Natural killer cell (primary cell): ENCODE measurements around the gene CST11. TPM values are rescaled to one million over a fixed set of nuclear protein-coding genes. Genes with fewer than 3 reads are reported as not detected.

Source experiments
- ATAC-seq, 3 donors: fragments of 150-1000 bp in 2 of 3; fragments of 200-7000 bp in 1 of 3; cut with Tn5 transposase; 1 replicate in 1 of 3; 2 replicates in 2 of 3; pipeline ENCODE4 v1.10.0; 2021; ENCODE audit warnings: mild to moderate bottlenecking in 2 of 3, moderate library complexity in 2 of 3
- DNase-seq, 2 donors: peaks; one replicate each; pipeline versions ENCODE4 v3.0.0 to v3.0.0-alpha.2; 2013 to 2021; ENCODE audit warnings: mixed read lengths in 1 of 2
- H3K27ac ChIP-seq: one replicate; pipeline ENCODE4 v1.5.1; 2013; ENCODE audit warnings: mild to moderate bottlenecking, low read length
- H3K27me3 ChIP-seq: one replicate; pipeline ENCODE4 v1.6.1; 2013; ENCODE audit warnings: low read length; ENCODE audit not compliant: control insufficient read depth, insufficient read depth
- H3K36me3 ChIP-seq: one replicate; pipeline ENCODE4 v1.6.1; 2013; ENCODE audit warnings: low read length; ENCODE audit not compliant: control insufficient read depth, insufficient read depth
- H3K4me1 ChIP-seq: one replicate; pipeline ENCODE4 v1.6.1; 2013; ENCODE audit warnings: low read length; ENCODE audit not compliant: control insufficient read depth, insufficient read depth
- H3K4me3 ChIP-seq: one replicate; pipeline ENCODE4 v1.5.1; 2013; ENCODE audit warnings: low read length
- H3K9me3 ChIP-seq: one replicate; pipeline ENCODE4 v1.6.1; 2013; ENCODE audit warnings: low read length; ENCODE audit not compliant: control insufficient read depth, insufficient read depth
- H3K27ac Mint-ChIP-seq, 2 donors: one replicate each; pipeline ENCODE4 v1.8.0; 2022; ENCODE audit warnings: mild to moderate bottlenecking in 2 of 2, mixed read lengths in 2 of 2, moderate library complexity in 1 of 2
- H3K27me3 Mint-ChIP-seq, 2 donors: one replicate each; pipeline ENCODE4 v1.8.0; 2022; ENCODE audit warnings: low read depth in 2 of 2, mixed read lengths in 2 of 2
- H3K36me3 Mint-ChIP-seq: one replicate; pipeline ENCODE4 v1.8.0; 2022; ENCODE audit warnings: mixed read lengths
- H3K4me1 Mint-ChIP-seq, 2 donors: one replicate each; pipeline ENCODE4 v1.8.0; 2022; ENCODE audit warnings: mixed read lengths in 2 of 2
- H3K4me3 Mint-ChIP-seq: one replicate; pipeline ENCODE4 v1.8.0; 2022; ENCODE audit warnings: mild to moderate bottlenecking, moderate library complexity, mixed read lengths
- H3K9me3 Mint-ChIP-seq, 2 donors: one replicate each; pipeline ENCODE4 v1.8.0; 2022; ENCODE audit warnings: mixed read lengths in 2 of 2
- CTCF ChIP-seq: fragments of 200-600 bp; IDR thresholded peaks from one replicate; pipeline ENCODE4 v1.8.0; 2022; ENCODE audit warnings: antibody characterized with exemption
- WGBS: methylation state at CpG from one replicate; pipeline ENCODE4 v1.1.7; 2013; ENCODE audit warnings: missing lambda C conversion rate; ENCODE audit not compliant: insufficient coverage; 5-methylcytosine and 5-hydroxymethylcytosine counted together
- intact Hi-C: fragments of 100-400 bp; cut with micrococcal nuclease; formaldehyde crosslinking; loops from one replicate; pipeline ENCODE4 v1.14.2; 2022
- total RNA-seq, 4 donors: library from RNA; stranded (reverse); fragments of 120-200 nt in 1 of 4; gene quantifications; one replicate each; pipeline versions ENCODE4 v1.2.3 to v1.2.4, GENCODE V29; 2013 to 2022

CST11 gene
- total RNA-seq, 3 donors from 2014 or later (not counting 1 experiment from before 2014, with no cell fraction given) = not detected

- DNase-seq (no peak), ATAC-seq (no peak)
- Mint-ChIP-seq H3K27ac (no peak overlapping the region), H3K27me3 (no peaks in the 10 kb centered on the region), H3K4me3 (no peak overlapping the region), H3K4me1 (peaks cover 0 to 6% of the 10 kb centered on the region in 2 donors), H3K36me3 (no peaks in the 10 kb centered on the region), H3K9me3 (no peaks in the 10 kb centered on the region)
- no peaks in the 10 kb centered on the region for H3K9me3 ChIP-seq
- peaks cover 3% of the 10 kb centered on the region for H3K4me1 ChIP-seq
- WGBS = 75% methylated on average over 5 of the region's 5 CpGs
- no peak overlapping the region for H3K27ac ChIP-seq
- no peaks in the 10 kb centered on the region for H3K36me3 ChIP-seq
- no peak overlapping the region for H3K4me3 ChIP-seq
- no peaks in the 10 kb centered on the region for H3K27me3 ChIP-seq
- intact Hi-C loops = no loop called here
- TF ChIP-seq CTCF = no peak
These were observed 14.0 kb downstream of the CST11 start for GRCh38 chr20:23438661-23439060.

GRCh38 chr20:23437126-23437899 is 15.4 kb downstream of the CST11 start:
- TF ChIP-seq CTCF = no peak
- intact Hi-C loops = no loop called here
- H3K4me3 ChIP-seq = no peak overlapping the region
- Mint-ChIP-seq H3K9me3 (no peaks in the 10 kb centered on the region), H3K36me3 (no peaks in the 10 kb centered on the region), H3K4me1 (peaks cover 0 to 6% of the 10 kb centered on the region in 2 donors), H3K27ac (no peak overlapping the region), H3K4me3 (no peak overlapping the region), H3K27me3 (no peaks in the 10 kb centered on the region)
- ATAC-seq (no peak), DNase-seq (no peak)
- H3K27ac ChIP-seq = no peak overlapping the region
- no peaks in the 10 kb centered on the region for H3K9me3 ChIP-seq
- no peaks in the 10 kb centered on the region for H3K27me3 ChIP-seq
- no peaks in the 10 kb centered on the region for H3K36me3 ChIP-seq
- peaks cover 3% of the 10 kb centered on the region for H3K4me1 ChIP-seq
- 84% methylated on average over 9 of the region's 9 CpGs for WGBS

DNA sequence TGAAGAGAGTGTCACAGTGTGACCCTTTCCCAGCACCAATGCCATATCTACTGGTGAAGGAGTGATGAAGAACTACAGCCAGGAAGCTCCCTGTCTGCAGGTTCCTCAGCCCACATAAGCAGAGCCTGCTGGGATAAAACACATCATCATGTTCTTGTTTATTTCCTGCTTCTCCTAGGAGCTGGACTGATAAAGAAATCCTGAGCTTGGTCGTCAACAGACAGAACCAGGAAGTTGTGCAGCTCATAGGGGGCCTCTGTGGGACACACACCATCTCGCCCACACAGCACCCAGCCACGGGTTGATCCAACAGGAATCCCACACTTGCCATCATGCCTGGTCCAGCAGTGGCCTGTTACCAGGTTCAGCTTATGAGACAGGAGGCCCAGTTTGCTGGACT is 16.0 kb downstream of the CST11 start:
- H3K27ac Mint-ChIP-seq = no peak overlapping the region
- no peak for TF ChIP-seq CTCF
- Histone ChIP-seq H3K27me3 (no peaks in the 10 kb centered on the region), H3K4me1 (no peaks in the 10 kb centered on the region), H3K4me3 (no peak overlapping the region), H3K36me3 (no peaks in the 10 kb centered on the region), H3K27ac (no peak overlapping the region), H3K9me3 (no peaks in the 10 kb centered on the region)
- DNase-seq (no peak), ATAC-seq (no peak)
- H3K4me1 Mint-ChIP-seq = peaks cover 0 to 1% of the 10 kb centered on the region in 2 donors
- 55% methylated on average over 3 of the region's 3 CpGs for WGBS
- no peaks in the 10 kb centered on the region for H3K9me3 Mint-ChIP-seq
- H3K4me3 Mint-ChIP-seq = no peak overlapping the region
- H3K36me3 Mint-ChIP-seq = no peaks in the 10 kb centered on the region
- no peaks in the 10 kb centered on the region for H3K27me3 Mint-ChIP-seq
- intact Hi-C loops = no loop called here
